ENCODE data around the gene APOC1. TPM values are rescaled to one million over a fixed set of nuclear protein-coding genes. Genes with fewer than 3 reads are reported as not detected.

APOC1 gene
- polyA plus RNA-seq, 1 of the 3 experiments (the other 2 are of a cell fraction): 2.7 TPM

- Histone ChIP-seq H3K4me3 (ENCODE audit: low read depth in 2 of 2, low read length in 1 of 2) (no peak overlapping the region), H3K4me2 (no peak overlapping the region), H3K36me3 (replicated peaks in 1 of 2; ENCODE audit: control insufficient read depth in 1 of 2, insufficient read depth in 2 of 2, low read length in 1 of 2) (no peaks in the 10 kb centered on the region), H4K20me1 (ENCODE audit: insufficient read depth) (no peaks in the 10 kb centered on the region), H3K4me1 (ENCODE audit: control insufficient read depth in 1 of 2, insufficient read depth in 2 of 2, low read depth in 1 of 2, low read length in 1 of 2) (peaks cover 4 to 12% of the 10 kb centered on the region in 2 experiments; a peak in 1 of 4 replicates), H3K9me2 (no peaks in the 10 kb centered on the region), H3K79me2 (ENCODE audit: insufficient read depth) (no peaks in the 10 kb centered on the region), H3F3A (replicated peaks; ENCODE audit: insufficient read depth) (peaks cover 14% of the 10 kb centered on the region), H2AFZ (ENCODE audit: low read depth) (no peak overlapping the region), H3K27me3 (ENCODE audit: insufficient read depth) (no peaks in the 10 kb centered on the region), H3K9me3 (no peaks in the 10 kb centered on the region), H3K27ac (ENCODE audit: low read depth in 2 of 2, low read length in 1 of 2) (no peak overlapping the region), H3K9ac (no peak overlapping the region)
- WGBS (ENCODE audit: low lambda C conversion rate): 94% methylated on average over 19 of the region's 44 CpGs
- peak; percentile 21 for DNase-seq
- POLR2A ChIA-PET: no interaction called here
- TF ChIP-seq RXRA (IDR thresholded peaks at IDR 0.05; ENCODE audit: borderline replicate concordance, low read depth): no peak
- TF ChIP-seq EZH2phosphoT487 (IDR thresholded peaks at IDR 0.05; ENCODE audit: borderline replicate concordance, low read depth): no peak
- TF ChIP-seq, protein P1, sequence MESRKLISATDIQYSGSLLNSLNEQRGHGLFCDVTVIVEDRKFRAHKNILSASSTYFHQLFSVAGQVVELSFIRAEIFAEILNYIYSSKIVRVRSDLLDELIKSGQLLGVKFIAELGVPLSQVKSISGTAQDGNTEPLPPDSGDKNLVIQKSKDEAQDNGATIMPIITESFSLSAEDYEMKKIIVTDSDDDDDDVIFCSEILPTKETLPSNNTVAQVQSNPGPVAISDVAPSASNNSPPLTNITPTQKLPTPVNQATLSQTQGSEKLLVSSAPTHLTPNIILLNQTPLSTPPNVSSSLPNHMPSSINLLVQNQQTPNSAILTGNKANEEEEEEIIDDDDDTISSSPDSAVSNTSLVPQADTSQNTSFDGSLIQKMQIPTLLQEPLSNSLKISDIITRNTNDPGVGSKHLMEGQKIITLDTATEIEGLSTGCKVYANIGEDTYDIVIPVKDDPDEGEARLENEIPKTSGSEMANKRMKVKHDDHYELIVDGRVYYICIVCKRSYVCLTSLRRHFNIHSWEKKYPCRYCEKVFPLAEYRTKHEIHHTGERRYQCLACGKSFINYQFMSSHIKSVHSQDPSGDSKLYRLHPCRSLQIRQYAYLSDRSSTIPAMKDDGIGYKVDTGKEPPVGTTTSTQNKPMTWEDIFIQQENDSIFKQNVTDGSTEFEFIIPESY (IDR thresholded peaks at IDR 0.05; ENCODE audit: borderline replicate concordance, low read depth): no peak
- TF ChIP-seq CTCF (IDR thresholded peaks at IDR 0.05): no peak
- TF ChIP-seq MEF2A (IDR thresholded peaks at IDR 0.05; ENCODE audit: borderline replicate concordance, low read depth): no peak
- TF ChIP-seq FOXM1 (IDR thresholded peaks at IDR 0.05; ENCODE audit: low read depth): no peak
- TF ChIP-seq MAX (IDR thresholded peaks at IDR 0.05; ENCODE audit: low read depth): no peak
- TF ChIP-seq TCF12 (IDR thresholded peaks at IDR 0.05): no peak
- TF ChIP-seq IRF3 (IDR thresholded peaks at IDR 0.05; ENCODE audit: low read depth, low read length): no peak
- TF ChIP-seq RCOR1 (IDR thresholded peaks at IDR 0.05; ENCODE audit: low read length): no peak
- TF ChIP-seq RFX5 (IDR thresholded peaks at IDR 0.05; ENCODE audit: low read length): no peak
- TF ChIP-seq REST (IDR thresholded peaks at IDR 0.05; ENCODE audit: low read depth, low read length): no peak
- TF ChIP-seq GABPA (IDR thresholded peaks at IDR 0.05; ENCODE audit: low read depth): no peak
- no peak for TF ChIP-seq EP300 (IDR thresholded peaks at IDR 0.05; ENCODE audit: borderline replicate concordance in 1 of 2, low read depth in 1 of 2, low read length in 1 of 2)
- TF ChIP-seq TAF1 (IDR thresholded peaks at IDR 0.05; ENCODE audit: borderline replicate concordance, low read depth, low read length): no peak
- TF ChIP-seq JUND (IDR thresholded peaks at IDR 0.05): no peak
- TF ChIP-seq YY1 (IDR thresholded peaks at IDR 0.05; ENCODE audit: low read depth): no peak
- TF ChIP-seq SMC3 (IDR thresholded peaks at IDR 0.05; ENCODE audit: low read depth, low read length): no peak
- CTCF ChIA-PET: interaction anchor here (6.2 kb wide), 1 partner anchor 42 kb away, joined by 57 read pairs; no protein-coding TSS in a partner anchor
These were observed 5.6 kb upstream of the APOC1 start for GRCh38 chr19:44908836-44909261.
